ENCODE data around the gene OS9. TPM values are rescaled to one million over a fixed set of nuclear protein-coding genes. Genes with fewer than 3 reads are reported as not detected.

OS9 gene
- total RNA-seq, 1 donor from 2014 or later, result 222 TPM

GRCh38 chr12:57750561-57751431 lies 56.9 kb downstream of the OS9 start:
- Mint-ChIP-seq H3K4me3 (peak overlapping the region; percentile 98), H3K4me1 (ENCODE audit: unreplicated experiment) (peaks cover 43% of the 10 kb centered on the region), H3K27me3 (peaks cover 23% of the 10 kb centered on the region), H3K27ac (peak overlapping the region; percentile 95), H3K9me3 (no peaks in the 10 kb centered on the region), H3K36me3 (peaks cover 36% of the 10 kb centered on the region)
- no peak for DNase-seq (ENCODE audit: extremely low spot score, unreplicated experiment)
- no peak for TF ChIP-seq CTCF (conservative IDR thresholded peaks at IDR 0.05)

- H3K9me3 Mint-ChIP-seq, result no peaks in the 10 kb centered on the region
- peak overlapping the region; percentile 95 for H3K27ac Mint-ChIP-seq
- no peak for DNase-seq (ENCODE audit: extremely low spot score, unreplicated experiment)
- peaks cover 43% of the 10 kb centered on the region for H3K4me1 Mint-ChIP-seq (ENCODE audit: unreplicated experiment)
- peaks cover 31% of the 10 kb centered on the region for H3K36me3 Mint-ChIP-seq
- H3K27me3 Mint-ChIP-seq, result peaks cover 28% of the 10 kb centered on the region
- H3K4me3 Mint-ChIP-seq, result peak overlapping the region; percentile 98
- TF ChIP-seq CTCF (conservative IDR thresholded peaks at IDR 0.05), result no peak
These were observed 57.5 kb downstream of the OS9 start for GRCh38 chr12:57751432-57751787.

- peaks cover 48% of the 10 kb centered on the region for H3K4me1 Mint-ChIP-seq (ENCODE audit: unreplicated experiment)
- peak within 1 kb of the TSS; percentile 95 for H3K27ac Mint-ChIP-seq
- TF ChIP-seq CTCF (conservative IDR thresholded peaks at IDR 0.05), result no peak
- H3K36me3 Mint-ChIP-seq, result peaks cover 29% of the 10 kb centered on the region
- DNase-seq (ENCODE audit: extremely low spot score, unreplicated experiment), result peak; percentile 99
- H3K4me3 Mint-ChIP-seq, result peak within 1 kb of the TSS; percentile 98
- H3K27me3 Mint-ChIP-seq, result peaks cover 34% of the 10 kb centered on the region
- H3K9me3 Mint-ChIP-seq, result no peaks in the 10 kb centered on the region
These were observed 58.1 kb downstream of the OS9 start, which contains the start of gene CDK4 for GRCh38 chr12:57751788-57752667. TSS of gene CDK4 (minus strand) at chr12:57752310. CDS start at chr12:57751717, 593 bp downstream.

DNA sequence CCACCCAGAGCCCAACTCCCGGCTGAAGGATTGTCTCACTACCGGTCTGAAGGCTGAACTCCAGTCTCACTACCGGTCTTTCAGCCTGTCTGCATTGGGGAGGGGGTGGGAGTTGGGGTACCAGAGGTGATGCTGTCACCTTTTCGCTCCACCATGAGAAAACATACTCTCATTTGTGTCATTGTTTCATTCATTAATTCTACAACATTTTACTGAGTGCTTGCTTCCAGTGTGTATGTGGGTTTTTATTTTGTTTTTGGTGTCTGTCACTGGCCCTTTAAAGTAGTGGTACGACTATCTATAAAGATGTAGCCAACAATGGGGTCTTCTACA lies 58.7 kb downstream of the OS9 start:
- Mint-ChIP-seq H3K36me3 (peaks cover 25% of the 10 kb centered on the region), H3K4me1 (ENCODE audit: unreplicated experiment) (peaks cover 48% of the 10 kb centered on the region), H3K27ac (peak overlapping the region; percentile 95), H3K27me3 (peaks cover 35% of the 10 kb centered on the region), H3K4me3 (peak overlapping the region; percentile 98), H3K9me3 (no peaks in the 10 kb centered on the region)
- no peak for DNase-seq (ENCODE audit: extremely low spot score, unreplicated experiment)
- TF ChIP-seq CTCF (conservative IDR thresholded peaks at IDR 0.05), result no peak

DNA sequence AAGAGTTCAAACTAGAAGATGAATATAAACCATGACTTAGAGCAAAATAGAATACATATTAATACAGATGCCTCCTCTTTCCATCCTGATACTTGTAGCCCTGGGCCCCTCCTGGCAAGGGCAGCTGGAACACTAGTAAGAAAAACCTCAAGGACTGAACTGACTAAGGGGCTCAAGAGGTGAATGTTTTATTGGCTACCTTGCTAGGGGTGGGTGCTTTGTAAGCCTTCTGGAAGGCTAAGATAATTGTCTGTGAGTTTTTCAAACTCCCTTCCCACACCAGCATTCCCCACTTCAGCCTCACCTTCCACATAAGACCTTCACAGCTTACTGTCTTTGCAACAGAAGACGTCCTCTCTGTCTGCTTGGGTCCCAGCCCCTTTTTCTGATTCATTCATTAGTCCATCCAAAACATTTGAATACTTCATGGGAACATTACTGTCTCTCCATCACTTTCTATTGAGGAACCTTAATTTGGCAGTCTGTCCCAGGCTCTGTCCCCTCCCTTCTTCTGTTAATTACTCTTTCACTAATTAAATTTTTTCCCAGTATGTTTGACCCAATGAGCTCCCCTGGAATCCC lies 59.9 kb downstream of the OS9 start:
- no peak for TF ChIP-seq CTCF (conservative IDR thresholded peaks at IDR 0.05)
- peak overlapping the region; percentile 95 for H3K27ac Mint-ChIP-seq
- H3K4me1 Mint-ChIP-seq (ENCODE audit: unreplicated experiment), result peaks cover 48% of the 10 kb centered on the region

More for the DNA sequence above, 59.9 kb downstream of the OS9 start:
- Mint-ChIP-seq H3K9me3 (no peaks in the 10 kb centered on the region), H3K4me3 (peak overlapping the region; percentile 98), H3K36me3 (peaks cover 23% of the 10 kb centered on the region), H3K27me3 (peaks cover 41% of the 10 kb centered on the region)
- no peak for DNase-seq (ENCODE audit: extremely low spot score, unreplicated experiment)
